ENCODE data around the gene TPTE. TPM values are rescaled to one million over a fixed set of nuclear protein-coding genes. Genes with fewer than 3 reads are reported as not detected.
"Not testable (repeated sequence)": the region's sequence is repeated elsewhere in the genome, so short reads cannot be mapped to it uniquely, and the experiment has no call there.

The TPTE gene
- total and polyA plus RNA-seq, 10 of the 15 experiments (the other 5 are each of a cell fraction or from before 2014, with no cell fraction given), result 0.03 TPM; not detected in 9

GRCh38 chr21:10641107-10641506 is 119.7 kb downstream of the TPTE start:
- ChIA-PET SMC1A (ENCODE audit: uncharacterized antibody, unreplicated experiment) (no interaction called here), POLR2A (no interaction called here), CTCF (no interaction called here), RAD21 (ENCODE audit: unreplicated experiment) (no interaction called here)
- no peak for ATAC-seq
- H3K27ac ChIP-seq (ENCODE audit: control insufficient read depth, insufficient read depth), result no peak overlapping the region
- no peaks in the 10 kb centered on the region for H3K27me3 ChIP-seq (replicated peaks in 1 of 2; ENCODE audit: control insufficient read depth in 2 of 2, insufficient read depth in 2 of 2, low read length in 1 of 2)
- intact Hi-C loops (cut with micrococcal nuclease; ENCODE audit: unreplicated experiment), result no loop called here
- no TSS peak for BruUV-seq (replicated peaks)
- no peak overlapping the region for H3K4me2 ChIP-seq (ENCODE audit: control insufficient read depth, insufficient read depth)
- no peaks in the 10 kb centered on the region; the same call in 2 of the 3 replicates for H3K9me3 ChIP-seq (replicated peaks; ENCODE audit: control insufficient read depth, insufficient read depth, low read length)
- DNase-seq (ENCODE audit: low read depth, low spot score), result no peak
- H2AFZ ChIP-seq (ENCODE audit: control insufficient read depth, low read depth, low read length), result no peak overlapping the region
- in situ Hi-C loops (cut with MboI), result no loop called here
- 33% methylated on average over 1 of the region's 1 CpG for WGBS (ENCODE audit: insufficient coverage, insufficient replicate concordance, low lambda C conversion rate, missing lambda C conversion rate)
- no peaks in the 10 kb centered on the region for H4K20me1 ChIP-seq (ENCODE audit: control insufficient read depth, insufficient read depth)
- no peaks in the 10 kb centered on the region for H3K4me1 ChIP-seq (ENCODE audit: control insufficient read depth, insufficient read depth, low read length)
- H3K36me3 ChIP-seq (ENCODE audit: control insufficient read depth in 2 of 2, insufficient read depth in 2 of 2, low read length in 1 of 2), result no peaks in the 10 kb centered on the region
- H3K4me3 ChIP-seq, result no peak overlapping the region
- FAIRE-seq, result no peak
- no peak for TF ChIP-seq MYB (IDR thresholded peaks at IDR 0.05; ENCODE audit: borderline replicate concordance, low read depth, low read length)
- no peak for TF ChIP-seq JUND (IDR thresholded peaks at IDR 0.05; ENCODE audit: low read depth, low read length)
- TF ChIP-seq ETV6 (conservative IDR thresholded peaks at IDR 0.05 in 1 of 2, IDR thresholded peaks at IDR 0.05 in 1 of 2; ENCODE audit: borderline replicate concordance in 1 of 2, low read depth in 1 of 2), result no peak
- no peak for TF ChIP-seq KAT2A (conservative IDR thresholded peaks at IDR 0.05; ENCODE audit: control insufficient read depth, low read depth, low read length)
- TF ChIP-seq BHLHE40 (IDR thresholded peaks at IDR 0.05; ENCODE audit: borderline replicate concordance in 1 of 2, low read depth in 2 of 2, low read length in 1 of 2), result no peak
- TF ChIP-seq POLR2AphosphoS5 (IDR thresholded peaks at IDR 0.05; ENCODE audit: low read length), result no peak
- no peak for TF ChIP-seq KDM1A (IDR thresholded peaks at IDR 0.05; ENCODE audit: borderline replicate concordance)
- no peak for TF ChIP-seq EP300 (IDR thresholded peaks at IDR 0.05; ENCODE audit: borderline replicate concordance in 1 of 2, control insufficient read depth in 1 of 2, low read depth in 2 of 2, low read length in 2 of 2)
- no peak for TF ChIP-seq NRF1 (conservative IDR thresholded peaks at IDR 0.05; ENCODE audit: low read depth, low read length)
- TF ChIP-seq EED (IDR thresholded peaks at IDR 0.05; ENCODE audit: low read depth), result no peak
- no peaks in the 10 kb centered on the region for H3K79me2 ChIP-seq (ENCODE audit: control insufficient read depth, insufficient read depth, low read length)
- no peak overlapping the region for H3K9ac ChIP-seq (ENCODE audit: control insufficient read depth, insufficient read depth, low read length)

GRCh38 chr21:10645667-10646066 is 124.3 kb downstream of the TPTE start:
- H3K4me3 ChIP-seq; H3K9ac ChIP-seq (ENCODE audit: control insufficient read depth, insufficient read depth, low read length); POLR2A ChIA-PET; FAIRE-seq; H3K27me3 ChIP-seq (replicated peaks in 1 of 2; ENCODE audit: control insufficient read depth in 2 of 2, insufficient read depth in 2 of 2, low read length in 1 of 2); H3K9me3 ChIP-seq (replicated peaks; ENCODE audit: control insufficient read depth, insufficient read depth, low read length); H3K79me2 ChIP-seq (ENCODE audit: control insufficient read depth, insufficient read depth, low read length); H3K4me1 ChIP-seq (ENCODE audit: control insufficient read depth, insufficient read depth, low read length); intact Hi-C loops (cut with micrococcal nuclease; ENCODE audit: unreplicated experiment); in situ Hi-C loops (cut with MboI); RAD21 ChIA-PET (ENCODE audit: unreplicated experiment); H2AFZ ChIP-seq (ENCODE audit: control insufficient read depth, low read depth, low read length); ATAC-seq; H3K4me2 ChIP-seq (ENCODE audit: control insufficient read depth, insufficient read depth); H4K20me1 ChIP-seq (ENCODE audit: control insufficient read depth, insufficient read depth); DNase-seq (ENCODE audit: low read depth, low spot score); CTCF ChIA-PET; H3K27ac ChIP-seq (ENCODE audit: control insufficient read depth, insufficient read depth); SMC1A ChIA-PET (ENCODE audit: uncharacterized antibody, unreplicated experiment); BruUV-seq (replicated peaks); H3K36me3 ChIP-seq (ENCODE audit: control insufficient read depth in 2 of 2, insufficient read depth in 2 of 2, low read length in 1 of 2): not testable (repeated sequence)
- 0% methylated on average over 4 of the region's 5 CpGs for whole genome bisulfite sequencing (ENCODE audit: insufficient coverage, insufficient replicate concordance, low lambda C conversion rate, missing lambda C conversion rate)

- BruUV-seq (replicated peaks); ATAC-seq; intact Hi-C loops (cut with micrococcal nuclease; ENCODE audit: unreplicated experiment); H3K79me2 ChIP-seq (ENCODE audit: control insufficient read depth, insufficient read depth, low read length); POLR2A ChIA-PET; in situ Hi-C loops (cut with MboI); H3K36me3 ChIP-seq (ENCODE audit: control insufficient read depth in 2 of 2, insufficient read depth in 2 of 2, low read length in 1 of 2); SMC1A ChIA-PET (ENCODE audit: uncharacterized antibody, unreplicated experiment); H3K27ac ChIP-seq (ENCODE audit: control insufficient read depth, insufficient read depth); CTCF ChIA-PET; H2AFZ ChIP-seq (ENCODE audit: control insufficient read depth, low read depth, low read length); DNase-seq (ENCODE audit: low read depth, low spot score); H3K4me1 ChIP-seq (ENCODE audit: control insufficient read depth, insufficient read depth, low read length); H3K4me3 ChIP-seq; H3K9ac ChIP-seq (ENCODE audit: control insufficient read depth, insufficient read depth, low read length); H3K9me3 ChIP-seq (replicated peaks; ENCODE audit: control insufficient read depth, insufficient read depth, low read length); H3K27me3 ChIP-seq (replicated peaks in 1 of 2; ENCODE audit: control insufficient read depth in 2 of 2, insufficient read depth in 2 of 2, low read length in 1 of 2); H3K4me2 ChIP-seq (ENCODE audit: control insufficient read depth, insufficient read depth); H4K20me1 ChIP-seq (ENCODE audit: control insufficient read depth, insufficient read depth); FAIRE-seq; RAD21 ChIA-PET (ENCODE audit: unreplicated experiment): not testable (repeated sequence)
- WGBS (ENCODE audit: insufficient coverage, insufficient replicate concordance, low lambda C conversion rate, missing lambda C conversion rate), result 4% methylated on average over 4 of the region's 4 CpGs
Observed at GRCh38 chr21:10649350-10650149, 128.2 kb downstream of the TPTE start.
